Fibroblast of the aortic adventitia (primary cell): ENCODE data around the gene ATP2B3. TPM values are rescaled to one million over a fixed set of nuclear protein-coding genes. Genes with fewer than 3 reads are reported as not detected.

Experiments
- DNase-seq: peaks from one replicate; pipeline ENCODE4 v3.0.0-alpha.2; 2010; ENCODE audit warnings: low read depth
- H3K4me3 ChIP-seq: 2 replicates; pipeline ENCODE4 v1.5.1; 2011; ENCODE audit warnings: low read depth, mild to moderate bottlenecking, control low read depth, low read length, moderate library complexity
- CTCF ChIP-seq: IDR thresholded peaks from 2 replicates; pipeline ENCODE4 v1.5.1; 2011; ENCODE audit warnings: mild to moderate bottlenecking, low read length, control low read depth, inconsistent platforms; ENCODE audit not compliant: insufficient read depth
- total RNA-seq: library from RNA; depleted of rRNA; stranded (reverse); fragments of >200 nt; gene quantifications from 2 replicates; pipeline ENCODE4 v1.2.3, GENCODE V29; 2012; ENCODE audit warnings: low replicate concordance

Gene ATP2B3
- total RNA-seq, 1 donor, result not detected

DNA sequence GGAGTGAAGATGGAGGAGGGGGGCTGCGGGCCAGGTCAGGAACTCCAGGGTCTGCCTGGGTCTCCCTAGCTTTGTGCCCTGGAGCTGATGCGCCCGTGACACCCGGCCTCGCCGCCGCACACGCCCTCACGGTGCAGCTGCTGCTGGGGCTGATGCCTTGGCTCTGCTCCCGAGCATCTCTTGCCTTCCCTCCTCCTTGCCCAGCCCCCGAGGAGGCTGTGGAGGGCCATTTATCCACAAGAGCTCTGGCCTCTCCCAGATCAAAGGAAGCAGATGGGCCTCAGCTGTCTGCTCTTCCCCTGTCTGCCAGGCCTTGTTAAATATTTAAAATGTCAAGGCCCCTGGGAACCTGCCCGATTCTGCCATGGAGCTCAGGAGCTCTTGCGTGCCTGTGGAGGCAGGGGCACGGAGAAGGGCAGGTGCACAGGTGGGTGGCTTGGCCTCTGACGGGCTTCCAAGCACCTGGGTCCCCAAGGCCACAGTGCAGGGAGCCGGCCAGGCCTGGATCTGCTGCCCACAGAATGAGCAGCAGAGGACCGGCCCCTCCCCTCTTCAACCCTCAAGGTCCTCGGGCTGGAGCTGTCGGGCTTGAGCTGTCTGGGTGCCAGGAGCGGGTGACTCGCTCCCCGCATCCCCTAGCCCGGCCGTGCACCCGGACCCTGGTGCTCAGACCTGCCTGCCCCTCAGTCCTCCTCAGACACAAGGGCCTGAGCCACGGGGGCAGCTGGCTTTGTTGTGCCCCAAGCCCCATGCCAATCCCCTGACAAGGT is 20.3 kb downstream of the ATP2B3 start:
- DNase-seq, result no peak
- no peak overlapping the region for H3K4me3 ChIP-seq
- TF ChIP-seq CTCF, result no peak

GRCh38 chrX:153538424-153538823 is 21.0 kb downstream of the ATP2B3 start:
- TF ChIP-seq CTCF, result no peak
- no peak for DNase-seq

GRCh38 chrX:153539171-153539978 is 21.9 kb downstream of the ATP2B3 start:
- peak; percentile 53 for DNase-seq
- peak; percentile 89 for TF ChIP-seq CTCF
- no peak overlapping the region for H3K4me3 ChIP-seq

More at GRCh38 chrX:153538424-153538823, 21.0 kb downstream of the ATP2B3 start:
- H3K4me3 ChIP-seq, result no peak overlapping the region

GRCh38 chrX:153539979-153540358 is 22.5 kb downstream of the ATP2B3 start:
- DNase-seq, result no peak
- no peak overlapping the region for H3K4me3 ChIP-seq
- no peak for TF ChIP-seq CTCF

DNA sequence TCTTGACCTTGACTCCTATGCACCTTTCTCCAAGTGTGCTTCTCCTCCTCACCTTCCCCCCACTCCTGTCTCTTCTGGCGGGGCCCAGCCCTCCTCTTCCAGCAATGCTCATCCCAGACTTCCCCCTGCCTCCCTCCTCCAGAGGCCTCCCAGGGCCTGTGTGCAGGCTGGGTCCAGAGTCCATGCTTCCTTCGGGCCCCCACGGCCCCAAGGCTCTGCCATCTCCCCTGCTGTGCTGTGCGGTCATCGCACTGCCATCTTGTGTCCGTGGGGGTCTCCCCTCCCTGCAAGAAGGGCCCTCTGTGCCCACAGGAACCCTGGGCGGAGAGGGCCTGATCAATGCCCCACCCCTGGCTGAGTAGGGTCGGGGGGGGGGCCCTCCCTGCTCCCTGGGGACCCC is 27.3 kb downstream of the ATP2B3 start:
- no peak for DNase-seq
- H3K4me3 ChIP-seq, result no peak overlapping the region
- TF ChIP-seq CTCF, result no peak

GRCh38 chrX:153546386-153546785 is 28.9 kb downstream of the ATP2B3 start:
- DNase-seq, result no peak
- no peak for TF ChIP-seq CTCF
- no peak overlapping the region for H3K4me3 ChIP-seq
